Natural killer cell (primary cell): Measurements from ENCODE around the gene MVB12B. TPM values are rescaled to one million over a fixed set of nuclear protein-coding genes. Genes with fewer than 3 reads are reported as not detected.

ENCODE experiments used
- ATAC-seq, 3 donors: fragments of 150-1000 bp in 2 of 3; fragments of 200-7000 bp in 1 of 3; cut with Tn5 transposase; 1 replicate in 1 of 3; 2 replicates in 2 of 3; pipeline ENCODE4 v1.10.0; 2021; ENCODE audit warnings: mild to moderate bottlenecking in 2 of 3, moderate library complexity in 2 of 3
- DNase-seq, 2 donors: peaks; one replicate each; pipeline versions ENCODE4 v3.0.0 to v3.0.0-alpha.2; 2013 to 2021; ENCODE audit warnings: mixed read lengths in 1 of 2
- H3K27ac ChIP-seq: one replicate; pipeline ENCODE4 v1.5.1; 2013; ENCODE audit warnings: mild to moderate bottlenecking, low read length
- H3K27me3 ChIP-seq: one replicate; pipeline ENCODE4 v1.6.1; 2013; ENCODE audit warnings: low read length; ENCODE audit not compliant: control insufficient read depth, insufficient read depth
- H3K36me3 ChIP-seq: one replicate; pipeline ENCODE4 v1.6.1; 2013; ENCODE audit warnings: low read length; ENCODE audit not compliant: control insufficient read depth, insufficient read depth
- H3K4me1 ChIP-seq: one replicate; pipeline ENCODE4 v1.6.1; 2013; ENCODE audit warnings: low read length; ENCODE audit not compliant: control insufficient read depth, insufficient read depth
- H3K4me3 ChIP-seq: one replicate; pipeline ENCODE4 v1.5.1; 2013; ENCODE audit warnings: low read length
- H3K9me3 ChIP-seq: one replicate; pipeline ENCODE4 v1.6.1; 2013; ENCODE audit warnings: low read length; ENCODE audit not compliant: control insufficient read depth, insufficient read depth
- H3K27ac Mint-ChIP-seq, 2 donors: one replicate each; pipeline ENCODE4 v1.8.0; 2022; ENCODE audit warnings: mild to moderate bottlenecking in 2 of 2, mixed read lengths in 2 of 2, moderate library complexity in 1 of 2
- H3K27me3 Mint-ChIP-seq, 2 donors: one replicate each; pipeline ENCODE4 v1.8.0; 2022; ENCODE audit warnings: low read depth in 2 of 2, mixed read lengths in 2 of 2
- H3K36me3 Mint-ChIP-seq: one replicate; pipeline ENCODE4 v1.8.0; 2022; ENCODE audit warnings: mixed read lengths
- H3K4me1 Mint-ChIP-seq, 2 donors: one replicate each; pipeline ENCODE4 v1.8.0; 2022; ENCODE audit warnings: mixed read lengths in 2 of 2
- H3K4me3 Mint-ChIP-seq: one replicate; pipeline ENCODE4 v1.8.0; 2022; ENCODE audit warnings: mild to moderate bottlenecking, moderate library complexity, mixed read lengths
- H3K9me3 Mint-ChIP-seq, 2 donors: one replicate each; pipeline ENCODE4 v1.8.0; 2022; ENCODE audit warnings: mixed read lengths in 2 of 2
- WGBS: methylation state at CpG from one replicate; pipeline ENCODE4 v1.1.7; 2013; ENCODE audit warnings: missing lambda C conversion rate; ENCODE audit not compliant: insufficient coverage; 5-methylcytosine and 5-hydroxymethylcytosine counted together
- intact Hi-C: fragments of 100-400 bp; cut with micrococcal nuclease; formaldehyde crosslinking; loops from one replicate; pipeline ENCODE4 v1.14.2; 2022
- total RNA-seq, 4 donors: library from RNA; stranded (reverse); fragments of 120-200 nt in 1 of 4; gene quantifications; one replicate each; pipeline versions ENCODE4 v1.2.3 to v1.2.4, GENCODE V29; 2013 to 2022
- TF ChIP-seq, protein P1 (sequence below): fragments of 200-600 bp; IDR thresholded peaks from one replicate; pipeline ENCODE4 v1.8.0; 2022; ENCODE audit warnings: antibody characterized with exemption

Gene MVB12B
- total RNA-seq, 3 donors from 2014 or later (not counting 1 experiment from before 2014, with no cell fraction given), result 2.0 to 13.0 (median 7.8) TPM

DNA sequence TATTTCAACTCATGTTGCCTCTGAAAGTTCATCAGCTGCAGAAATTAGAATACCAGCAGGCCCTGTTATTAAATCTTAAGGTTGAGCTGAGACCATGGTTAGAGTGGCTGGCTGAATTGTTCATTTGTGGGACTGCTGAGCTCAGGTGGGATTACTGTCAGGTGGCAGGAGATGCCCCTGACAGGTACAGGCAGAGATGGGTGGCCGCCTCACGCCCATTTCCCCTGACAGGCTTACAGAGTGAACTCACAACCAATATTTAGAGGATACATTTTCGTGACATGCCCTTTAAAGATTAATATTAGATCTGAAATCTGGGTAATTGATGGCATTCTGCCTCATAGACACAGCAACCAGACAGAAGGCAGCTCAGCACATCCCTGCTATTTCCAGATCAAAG, 136.0 kb downstream of the MVB12B start:
- no peak for ATAC-seq
- Mint-ChIP-seq H3K4me1 (peaks cover 11 to 24% of the 10 kb centered on the region in 2 donors), H3K36me3 (no peaks in the 10 kb centered on the region), H3K27ac (no peak overlapping the region), H3K9me3 (no peaks in the 10 kb centered on the region), H3K27me3 (peaks cover 0 to 4% of the 10 kb centered on the region in 2 donors), H3K4me3 (no peak overlapping the region)
- Histone ChIP-seq H3K4me1 (no peaks in the 10 kb centered on the region), H3K36me3 (no peaks in the 10 kb centered on the region), H3K9me3 (no peaks in the 10 kb centered on the region), H3K4me3 (no peak overlapping the region), H3K27me3 (no peaks in the 10 kb centered on the region), H3K27ac (no peak overlapping the region)
- intact Hi-C loops, result no loop called here
- TF ChIP-seq, protein P1, sequence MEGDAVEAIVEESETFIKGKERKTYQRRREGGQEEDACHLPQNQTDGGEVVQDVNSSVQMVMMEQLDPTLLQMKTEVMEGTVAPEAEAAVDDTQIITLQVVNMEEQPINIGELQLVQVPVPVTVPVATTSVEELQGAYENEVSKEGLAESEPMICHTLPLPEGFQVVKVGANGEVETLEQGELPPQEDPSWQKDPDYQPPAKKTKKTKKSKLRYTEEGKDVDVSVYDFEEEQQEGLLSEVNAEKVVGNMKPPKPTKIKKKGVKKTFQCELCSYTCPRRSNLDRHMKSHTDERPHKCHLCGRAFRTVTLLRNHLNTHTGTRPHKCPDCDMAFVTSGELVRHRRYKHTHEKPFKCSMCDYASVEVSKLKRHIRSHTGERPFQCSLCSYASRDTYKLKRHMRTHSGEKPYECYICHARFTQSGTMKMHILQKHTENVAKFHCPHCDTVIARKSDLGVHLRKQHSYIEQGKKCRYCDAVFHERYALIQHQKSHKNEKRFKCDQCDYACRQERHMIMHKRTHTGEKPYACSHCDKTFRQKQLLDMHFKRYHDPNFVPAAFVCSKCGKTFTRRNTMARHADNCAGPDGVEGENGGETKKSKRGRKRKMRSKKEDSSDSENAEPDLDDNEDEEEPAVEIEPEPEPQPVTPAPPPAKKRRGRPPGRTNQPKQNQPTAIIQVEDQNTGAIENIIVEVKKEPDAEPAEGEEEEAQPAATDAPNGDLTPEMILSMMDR, result no peak
- 92% methylated on average over 3 of the region's 3 CpGs for WGBS
- no peak for DNase-seq

- ATAC-seq, result no peak
- 78% methylated on average over 2 of the region's 2 CpGs for WGBS
Measured at GRCh38 chr9:126463426-126463825, 136.8 kb downstream of the MVB12B start.

DNA sequence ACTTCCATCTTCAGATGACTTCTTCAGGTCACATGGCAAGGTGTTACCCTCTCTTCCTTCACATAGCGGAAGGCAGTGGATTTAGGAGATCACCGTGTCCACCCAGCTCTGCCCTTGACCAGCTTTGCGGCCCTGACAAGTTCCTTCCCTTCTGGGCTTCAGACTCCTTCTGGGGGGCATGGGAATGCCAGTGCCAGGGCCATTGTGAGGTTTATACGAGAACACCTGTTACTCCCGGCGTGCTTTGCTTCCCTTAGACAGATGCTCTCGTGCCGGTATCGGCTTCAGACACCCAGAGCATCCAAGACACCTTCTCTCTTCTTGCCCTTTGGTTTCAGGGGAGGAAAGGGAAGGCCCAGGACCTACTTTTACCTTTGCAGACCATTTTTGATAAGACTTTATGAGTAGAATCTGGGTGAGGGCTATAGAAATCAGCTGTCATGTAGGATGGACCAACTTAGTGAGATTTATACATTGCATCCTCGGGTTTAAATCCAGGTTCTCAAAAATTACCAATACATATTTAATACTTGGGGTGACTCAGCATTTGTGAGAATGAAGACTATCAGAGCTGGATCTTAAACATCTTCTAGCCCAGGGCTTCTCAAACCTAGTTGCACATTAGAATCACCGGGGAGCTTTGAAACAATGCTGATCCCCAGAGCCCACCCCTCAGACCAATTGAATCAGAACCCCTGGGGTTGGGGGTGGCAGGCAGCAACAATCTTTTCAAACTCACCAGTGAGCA, 138.2 kb downstream of the MVB12B start:
- H3K27ac ChIP-seq, result no peak overlapping the region
- H3K4me1 Mint-ChIP-seq, result peaks cover 33 to 47% of the 10 kb centered on the region in 2 donors
- H3K36me3 ChIP-seq, result no peaks in the 10 kb centered on the region
- 97% methylated on average over 10 of the region's 11 CpGs for WGBS
- H3K27me3 Mint-ChIP-seq, result peaks cover 0 to 4% of the 10 kb centered on the region in 2 donors
- H3K4me3 ChIP-seq, result no peak overlapping the region
- no peak overlapping the region for H3K27ac Mint-ChIP-seq
- ATAC-seq (no peak), DNase-seq (no peak)
- no peak overlapping the region for H3K4me3 Mint-ChIP-seq
- intact Hi-C loops, result no loop called here
- H3K9me3 ChIP-seq, result no peaks in the 10 kb centered on the region
- H3K9me3 Mint-ChIP-seq, result no peaks in the 10 kb centered on the region
- TF ChIP-seq, protein P1, result no peak
- peaks cover 20% of the 10 kb centered on the region for H3K4me1 ChIP-seq
- H3K36me3 Mint-ChIP-seq, result no peaks in the 10 kb centered on the region
- no peaks in the 10 kb centered on the region for H3K27me3 ChIP-seq

More at GRCh38 chr9:126463426-126463825, 136.8 kb downstream of the MVB12B start:
- TF ChIP-seq, protein P1, result no peak
- peaks cover 5% of the 10 kb centered on the region for H3K4me1 ChIP-seq
- no peaks in the 10 kb centered on the region for H3K9me3 ChIP-seq
- H3K4me3 Mint-ChIP-seq, result no peak overlapping the region
- DNase-seq, result no peak
- H3K9me3 Mint-ChIP-seq, result no peaks in the 10 kb centered on the region
- peaks cover 0 to 4% of the 10 kb centered on the region in 2 donors for H3K27me3 Mint-ChIP-seq
- H3K27me3 ChIP-seq, result no peaks in the 10 kb centered on the region
- intact Hi-C loops, result no loop called here
- H3K36me3 Mint-ChIP-seq, result no peaks in the 10 kb centered on the region
- H3K27ac Mint-ChIP-seq, result no peak overlapping the region
- peaks cover 19 to 32% of the 10 kb centered on the region in 2 donors for H3K4me1 Mint-ChIP-seq
- H3K27ac ChIP-seq, result no peak overlapping the region
- no peaks in the 10 kb centered on the region for H3K36me3 ChIP-seq
- no peak overlapping the region for H3K4me3 ChIP-seq
